NB4 (cell line): ENCODE data around the gene SRRM2.

ENCODE experiments used
- DNase-seq: peaks from one replicate; pipeline ENCODE4 v3.0.0; 2010; ENCODE audit warnings: low read depth
- H3K4me3 ChIP-seq: one replicate; pipeline ENCODE4 v1.5.1; 2011; ENCODE audit warnings: mild to moderate bottlenecking, low read depth, low read length, moderate library complexity
- CTCF ChIP-seq: IDR thresholded peaks from one replicate; pipeline ENCODE4 v1.5.1; 2012; ENCODE audit warnings: low read depth, low read length
- MAX ChIP-seq: IDR thresholded peaks from 2 replicates; pipeline ENCODE4 v1.6.1; 2011; ENCODE audit warnings: low read depth, low read length
- MYC ChIP-seq: IDR thresholded peaks from 2 replicates; pipeline ENCODE4 v1.6.1; 2011; ENCODE audit warnings: low read depth, low read length
- POLR2A ChIP-seq: IDR thresholded peaks from 2 replicates; pipeline ENCODE4 v1.6.1; 2011; ENCODE audit warnings: mild to moderate bottlenecking; ENCODE audit not compliant: insufficient read length; ENCODE audit errors: extremely low read depth

Gene SRRM2

DNA sequence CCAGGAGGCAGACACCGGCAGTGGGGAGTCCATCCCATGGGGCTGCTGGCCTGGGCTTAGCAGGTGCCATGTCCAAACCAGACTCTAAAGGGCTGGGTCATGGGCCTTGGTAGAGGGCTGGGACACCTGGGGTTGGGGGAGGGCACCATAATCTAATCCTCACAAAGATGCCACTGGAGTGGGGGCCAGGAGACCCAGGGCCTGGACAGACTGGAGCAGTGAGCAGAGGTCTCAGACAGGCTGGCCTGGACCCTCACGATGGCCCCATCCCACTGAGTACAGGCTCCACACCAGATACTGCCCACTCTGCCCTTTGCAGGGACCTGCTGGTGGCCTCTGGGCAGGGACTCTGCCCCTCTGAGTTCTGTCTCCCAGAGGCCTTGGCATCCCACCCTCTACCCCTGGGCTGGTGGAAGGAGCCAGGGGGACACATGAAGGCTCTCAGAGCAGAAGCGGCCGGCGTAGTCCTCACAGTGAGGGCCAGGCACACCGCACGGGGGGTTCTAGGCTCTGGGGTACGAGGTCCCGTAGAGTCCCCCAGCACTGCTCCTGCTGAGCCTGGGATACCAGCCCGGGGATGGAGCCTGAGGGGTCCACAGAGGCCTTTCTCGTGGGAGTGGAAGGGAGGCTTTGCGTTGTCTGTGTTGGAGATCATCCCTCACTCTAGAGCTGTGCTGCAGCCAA is 10.0 kb upstream of the SRRM2 start:
- TF ChIP-seq CTCF, result no peak
- no peak for TF ChIP-seq POLR2A
- TF ChIP-seq MAX, result no peak
- TF ChIP-seq MYC, result no peak
- no peak for DNase-seq

GRCh38 chr16:2743007-2743810 is 9.2 kb upstream of the SRRM2 start:
- no peak overlapping the region for H3K4me3 ChIP-seq
- DNase-seq, result no peak
- TF ChIP-seq CTCF, result no peak
- no peak for TF ChIP-seq MYC
- TF ChIP-seq POLR2A, result no peak
- TF ChIP-seq MAX, result no peak

More for the DNA sequence above, 10.0 kb upstream of the SRRM2 start:
- H3K4me3 ChIP-seq, result no peak overlapping the region

DNA sequence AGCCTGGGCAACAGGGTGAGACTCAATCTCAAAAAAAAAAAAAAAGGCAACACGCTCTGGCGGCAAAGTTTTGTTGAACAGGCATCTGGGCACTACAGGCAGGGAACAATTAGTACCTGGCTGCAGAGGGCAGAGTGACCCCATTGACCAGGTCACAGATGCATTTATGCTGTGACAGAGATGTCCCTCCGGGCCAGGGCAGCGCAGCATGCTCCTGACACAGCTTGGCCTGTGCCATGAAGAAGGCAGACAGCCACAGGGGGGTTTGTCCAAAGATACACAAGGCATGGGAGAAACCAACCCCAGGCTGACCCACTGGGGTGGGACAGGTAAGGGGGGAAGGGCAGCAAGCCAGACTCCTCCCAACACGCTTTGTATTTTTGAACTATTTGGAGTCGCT is 7.7 kb upstream of the SRRM2 start:
- TF ChIP-seq MAX (no peak), MYC (no peak), CTCF (no peak), POLR2A (no peak)
- H3K4me3 ChIP-seq, result no peak overlapping the region
- no peak for DNase-seq

- H3K4me3 ChIP-seq, result no peak overlapping the region
- TF ChIP-seq CTCF (no peak), MAX (no peak), MYC (no peak), POLR2A (no peak)
- no peak for DNase-seq
Measured at GRCh38 chr16:2745116-2745890, 7.1 kb upstream of the SRRM2 start.

- no peak overlapping the region for H3K4me3 ChIP-seq
- TF ChIP-seq CTCF (no peak), POLR2A (no peak), MAX (no peak), MYC (no peak)
- no peak for DNase-seq
Measured at GRCh38 chr16:2745961-2746360, 6.5 kb upstream of the SRRM2 start.
